ENCODE results near the gene PARD3.
"Not testable (repeated sequence)": the region's sequence is repeated elsewhere in the genome, so short reads cannot be mapped to it uniquely, and the experiment has no call there.

The PARD3 gene

GRCh38 chr10:34800624-34801023 is 14.5 kb downstream of the PARD3 start:
- DNase-seq (ENCODE audit: low read depth in 1 of 2, low spot score in 1 of 2): no peak

- DNase-seq (ENCODE audit: low read depth in 1 of 2, low spot score in 1 of 2): no peak
These were observed 16.4 kb downstream of the PARD3 start for GRCh38 chr10:34798654-34799053.

- DNase-seq (ENCODE audit: low read depth in 1 of 2, low spot score in 1 of 2): no peak
These were observed 17.9 kb downstream of the PARD3 start for GRCh38 chr10:34797155-34797554.

GRCh38 chr10:34796133-34796532 is 19.0 kb downstream of the PARD3 start:
- DNase-seq (ENCODE audit: low read depth in 1 of 2, low spot score in 1 of 2): no peak

- no peak for DNase-seq (ENCODE audit: low read depth in 1 of 2, low spot score in 1 of 2)
These were observed 19.8 kb downstream of the PARD3 start for GRCh38 chr10:34795334-34795733.

- no peak for DNase-seq (ENCODE audit: low read depth in 1 of 2, low spot score in 1 of 2)
These were observed 20.3 kb downstream of the PARD3 start for GRCh38 chr10:34794835-34795234.

- DNase-seq (ENCODE audit: low read depth in 1 of 2, low spot score in 1 of 2): not testable (repeated sequence)
These were observed 21.5 kb downstream of the PARD3 start for GRCh38 chr10:34793581-34793980.

GRCh38 chr10:34792881-34793280 is 22.2 kb downstream of the PARD3 start:
- DNase-seq (ENCODE audit: low read depth in 1 of 2, low spot score in 1 of 2): no peak

GRCh38 chr10:34791947-34792346 is 23.1 kb downstream of the PARD3 start:
- no peak for DNase-seq (ENCODE audit: low read depth in 1 of 2, low spot score in 1 of 2)

GRCh38 chr10:34791228-34791627 is 23.9 kb downstream of the PARD3 start:
- DNase-seq (ENCODE audit: low read depth in 1 of 2, low spot score in 1 of 2): no peak

GRCh38 chr10:34789966-34790506 is 25.1 kb downstream of the PARD3 start:
- DNase-seq (ENCODE audit: low read depth in 1 of 2, low spot score in 1 of 2): no peak

- no peak for DNase-seq (ENCODE audit: low read depth in 1 of 2, low spot score in 1 of 2)
These were observed 28.6 kb downstream of the PARD3 start for GRCh38 chr10:34786464-34786863.

- no peak for DNase-seq (ENCODE audit: low read depth in 1 of 2, low spot score in 1 of 2)
These were observed 33.4 kb downstream of the PARD3 start for GRCh38 chr10:34781711-34782110.

GRCh38 chr10:34780818-34781380 is 34.2 kb downstream of the PARD3 start:
- no peak for DNase-seq (ENCODE audit: low read depth in 1 of 2, low spot score in 1 of 2)

- DNase-seq (ENCODE audit: low read depth in 1 of 2, low spot score in 1 of 2): no peak
These were observed 36.9 kb downstream of the PARD3 start for GRCh38 chr10:34778237-34778636.

- DNase-seq (ENCODE audit: low read depth in 1 of 2, low spot score in 1 of 2): no peak
These were observed 38.9 kb downstream of the PARD3 start for GRCh38 chr10:34776090-34776690.

GRCh38 chr10:34775044-34775637 is 40.0 kb downstream of the PARD3 start:
- DNase-seq (ENCODE audit: low read depth in 1 of 2, low spot score in 1 of 2): no peak

GRCh38 chr10:34773636-34774630 is 41.2 kb downstream of the PARD3 start:
- DNase-seq (ENCODE audit: low read depth in 1 of 2, low spot score in 1 of 2): no peak

- DNase-seq (ENCODE audit: low read depth in 1 of 2, low spot score in 1 of 2): no peak
These were observed 43.6 kb downstream of the PARD3 start for GRCh38 chr10:34771525-34771924.

GRCh38 chr10:34771106-34771505 is 44.0 kb downstream of the PARD3 start:
- no peak for DNase-seq (ENCODE audit: low read depth in 1 of 2, low spot score in 1 of 2)

- no peak for DNase-seq (ENCODE audit: low read depth in 1 of 2, low spot score in 1 of 2)
These were observed 45.2 kb downstream of the PARD3 start for GRCh38 chr10:34769899-34770298.
